Kidney capillary endothelial cell (primary cell): ENCODE results near the gene LTBP3.

Experiments
- DNase-seq: peaks from one replicate; pipeline ENCODE4 v3.0.0-alpha.2; 2018; ENCODE audit warnings: low spot score

The LTBP3 gene

DNA sequence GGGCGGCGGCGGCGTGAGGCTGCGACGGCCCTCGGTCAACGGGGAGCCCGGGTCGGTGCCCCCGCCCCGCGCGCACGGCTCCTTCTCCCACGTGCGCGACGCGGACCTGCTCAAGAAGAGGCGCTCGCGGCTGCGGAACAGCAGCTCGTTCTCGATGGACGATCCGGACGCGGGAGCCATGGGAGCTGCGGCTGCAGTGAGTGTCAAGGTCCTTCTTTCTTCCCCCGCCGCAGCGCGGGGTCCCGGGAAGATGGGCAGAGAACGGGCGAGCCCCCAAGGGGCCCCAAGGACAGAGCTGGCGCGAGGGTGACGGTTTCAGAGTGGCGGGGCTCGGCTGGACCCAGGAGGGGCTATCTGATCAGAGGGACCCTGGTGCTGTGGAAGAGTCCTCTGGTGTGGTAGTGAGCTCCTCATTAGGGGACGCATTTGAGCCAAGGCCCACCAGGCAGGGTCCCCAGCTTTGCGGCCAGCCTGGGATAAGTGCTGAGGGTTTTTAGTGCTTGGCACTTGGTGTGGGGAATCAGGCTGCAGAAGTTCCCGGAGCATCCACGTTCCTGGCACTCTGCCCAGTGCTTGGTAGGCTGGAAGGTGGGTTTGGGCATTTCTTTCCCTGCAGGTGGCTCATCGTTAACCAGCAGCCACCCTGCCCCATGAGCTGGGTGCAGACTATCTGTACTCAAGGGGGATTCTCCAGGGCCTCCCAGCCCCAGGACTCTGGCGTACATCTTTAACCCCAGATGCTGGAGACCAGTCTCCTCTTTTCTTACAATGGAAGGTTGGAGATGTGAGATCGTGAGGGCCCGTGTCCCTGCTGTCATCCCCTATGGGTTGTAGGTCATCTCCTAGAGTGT is 27.5 kb upstream of the LTBP3 start:
- DNase-seq: no peak

DNA sequence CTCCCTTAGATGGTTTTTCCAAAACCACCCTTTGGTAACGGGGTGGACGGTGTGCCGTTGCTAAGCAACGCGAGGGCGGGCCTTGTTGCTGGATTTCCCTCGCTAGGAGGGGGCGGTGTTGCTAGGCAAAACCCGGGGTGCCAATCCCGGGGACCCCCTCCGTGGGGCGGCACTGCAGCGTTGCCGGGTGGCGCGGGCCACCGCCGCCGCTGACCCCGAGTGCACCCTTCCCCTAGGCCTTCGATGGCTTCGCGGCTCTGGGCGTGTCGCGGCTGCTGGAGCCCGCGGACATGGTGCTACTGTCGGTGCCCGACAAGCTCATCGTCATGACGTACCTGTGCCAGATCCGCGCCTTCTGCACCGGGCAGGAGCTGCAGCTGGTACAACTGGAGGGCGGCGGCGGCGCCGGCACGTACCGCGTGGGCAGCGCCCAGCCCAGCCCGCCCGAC is 26.6 kb upstream of the LTBP3 start:
- no peak for DNase-seq

DNA sequence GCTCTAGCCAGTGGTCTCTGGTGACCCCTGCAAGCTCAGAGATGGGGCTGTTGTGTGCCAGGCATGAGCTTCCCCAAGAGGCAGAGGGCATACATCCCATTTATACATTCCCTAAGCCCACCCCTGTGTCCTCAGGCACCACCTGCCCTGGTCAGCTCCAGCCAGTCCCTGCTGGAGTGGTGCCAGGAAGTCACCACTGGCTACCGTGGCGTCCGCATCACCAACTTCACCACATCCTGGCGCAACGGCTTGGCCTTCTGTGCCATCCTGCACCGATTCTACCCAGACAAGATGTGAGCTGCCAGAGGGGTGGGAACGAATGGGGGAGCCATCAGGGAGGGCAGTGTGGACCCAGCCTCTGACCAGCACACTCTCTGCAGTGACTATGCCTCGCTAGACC is 25.9 kb upstream of the LTBP3 start:
- no peak for DNase-seq

GRCh38 chr11:65583589-65583988 is 25.4 kb upstream of the LTBP3 start:
- no peak for DNase-seq

DNA sequence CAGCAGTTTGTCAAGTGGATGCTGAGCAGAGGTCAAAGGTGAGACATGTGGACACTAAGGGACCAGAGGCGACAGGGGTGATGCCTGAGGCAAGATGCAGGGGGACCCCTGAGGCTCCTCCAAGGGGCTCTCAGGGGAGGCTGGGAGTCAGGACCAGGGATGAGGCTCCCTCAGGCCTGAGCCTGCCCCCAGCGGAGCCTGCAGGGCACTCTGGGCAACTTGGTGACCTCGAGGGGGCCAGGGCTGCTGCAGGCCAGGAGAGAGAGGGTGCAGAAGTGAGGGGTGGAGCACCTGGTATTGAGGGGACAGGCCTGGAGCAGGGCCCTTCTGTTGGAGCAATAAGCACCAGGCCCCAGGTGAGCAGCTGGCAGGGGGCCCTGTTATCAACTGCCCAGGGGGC is 23.8 kb upstream of the LTBP3 start:
- no peak for DNase-seq

DNA sequence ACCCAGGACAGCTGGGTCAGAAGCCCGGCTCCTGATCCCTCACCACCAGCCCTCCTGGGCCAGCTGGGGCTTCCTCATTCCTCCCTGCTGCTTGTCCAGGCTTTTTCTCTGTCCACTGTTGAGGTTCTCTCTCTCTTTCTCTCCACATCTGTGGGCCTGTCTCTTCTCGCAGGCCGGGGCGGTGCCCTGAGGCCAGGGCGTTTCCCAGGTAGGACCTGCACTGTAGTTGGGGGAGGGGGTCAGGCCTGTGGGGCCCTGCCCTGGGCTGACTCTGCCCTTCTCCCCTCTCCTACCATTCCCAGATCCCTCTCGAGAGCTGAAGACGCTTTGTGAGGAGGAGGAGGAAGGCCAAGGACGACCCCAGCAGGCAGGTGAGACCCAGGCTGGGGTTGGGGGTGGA is 22.6 kb upstream of the LTBP3 start:
- DNase-seq: no peak

GRCh38 chr11:65580031-65580692 is 22.0 kb upstream of the LTBP3 start:
- no peak for DNase-seq

DNA sequence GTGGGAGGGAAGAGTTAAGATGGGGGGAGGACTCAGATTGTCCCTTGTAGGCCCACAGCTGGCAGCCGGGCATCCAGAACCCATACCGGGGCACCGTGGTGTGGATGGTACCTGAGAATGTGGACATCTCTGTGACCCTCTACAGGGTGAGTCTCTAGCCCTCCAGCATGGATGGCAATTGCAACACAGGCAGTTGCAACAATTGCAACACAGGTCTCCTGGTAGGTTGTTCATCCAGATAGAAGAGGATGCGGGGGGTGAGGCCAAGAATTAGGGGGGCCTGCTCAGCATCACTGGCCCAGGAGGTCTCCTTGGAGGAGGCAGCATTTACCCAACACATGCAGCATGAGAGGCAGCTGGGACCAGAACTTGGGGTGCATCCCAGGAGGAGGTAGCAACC is 21.1 kb upstream of the LTBP3 start:
- DNase-seq: no peak

DNA sequence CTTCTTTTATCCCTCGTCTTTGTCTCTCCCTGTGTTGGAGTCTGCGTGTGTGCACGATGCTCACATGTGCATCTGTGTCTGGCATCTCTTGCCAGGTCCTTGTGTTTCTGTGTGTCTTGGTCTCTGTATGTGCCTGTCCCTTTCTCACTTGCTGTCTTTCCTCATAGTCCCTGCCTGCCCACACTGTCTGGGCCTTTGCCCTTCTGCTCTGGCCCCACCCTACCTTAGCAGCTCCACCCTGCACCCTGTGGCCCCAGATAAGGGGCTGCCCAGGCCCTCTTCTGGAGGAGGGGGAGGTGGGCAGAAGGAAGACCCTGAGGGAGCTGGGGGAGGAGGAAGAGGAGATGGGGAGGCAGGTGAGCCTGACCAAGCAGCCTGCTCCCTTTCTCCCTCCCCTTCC is 20.5 kb upstream of the LTBP3 start:
- DNase-seq: no peak

DNA sequence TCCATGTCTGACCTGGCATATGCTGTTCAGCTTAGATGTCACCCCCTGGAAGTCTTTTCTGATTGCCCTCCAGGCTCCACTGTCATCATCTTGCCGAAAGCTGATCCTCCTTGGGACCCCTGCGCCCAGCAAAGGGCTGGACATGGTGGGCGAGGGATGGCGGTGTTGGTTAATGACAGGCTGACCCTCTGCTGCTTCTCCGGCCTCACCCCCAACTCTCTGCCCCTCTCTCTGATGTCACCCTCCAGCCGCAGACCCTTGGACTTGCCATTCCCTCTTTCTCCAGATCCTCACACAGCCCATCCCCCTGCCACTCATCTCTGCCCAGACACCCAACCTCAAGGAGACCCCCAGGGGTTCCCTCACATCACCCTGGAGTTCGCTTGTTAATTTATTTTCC is 20.0 kb upstream of the LTBP3 start:
- DNase-seq: no peak

- no peak for DNase-seq
Observed at GRCh38 chr11:65577756-65578109, 19.6 kb upstream of the LTBP3 start.

GRCh38 chr11:65576867-65577755 is 19.0 kb upstream of the LTBP3 start:
- no peak for DNase-seq

DNA sequence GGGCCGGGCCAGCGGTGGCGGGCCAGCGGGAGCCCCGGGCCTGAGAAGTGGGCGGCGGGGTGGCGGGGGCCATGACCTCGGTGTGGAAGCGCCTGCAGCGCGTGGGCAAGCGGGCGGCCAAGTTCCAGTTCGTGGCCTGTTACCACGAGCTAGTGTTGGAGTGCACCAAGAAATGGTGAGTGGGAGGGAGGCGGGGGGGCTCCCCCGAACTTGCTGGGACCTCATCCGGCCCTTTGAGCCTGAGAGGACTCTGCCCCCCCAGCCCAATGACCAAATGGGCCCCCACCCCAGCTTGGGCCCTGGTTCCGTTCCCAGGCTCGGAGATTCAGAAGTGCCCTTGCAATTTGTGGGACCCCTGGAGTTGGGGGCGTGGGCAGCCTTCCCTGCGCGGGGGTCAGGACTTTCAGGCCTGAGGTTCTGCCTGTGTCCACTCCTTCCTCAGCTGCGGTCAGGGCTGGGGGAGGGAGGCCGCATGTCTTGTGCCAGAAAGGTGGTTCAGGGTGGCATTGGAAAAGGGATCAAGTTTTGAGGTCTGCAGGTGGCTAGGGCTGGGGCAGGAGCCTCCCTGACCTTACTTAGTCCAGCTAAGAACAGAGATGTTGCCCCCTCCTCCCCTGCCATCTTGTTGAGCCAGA is 18.2 kb upstream of the LTBP3 start:
- DNase-seq: no peak

GRCh38 chr11:65575568-65576231 is 17.5 kb upstream of the LTBP3 start, which contains the start of gene EHBP1L1:
Gene EHBP1L1 (plus strand): TSS chr11:65576053. CDS start chr11:65576303, 250 bp downstream.
- DNase-seq: no peak

- no peak for DNase-seq
Observed at GRCh38 chr11:65574811-65575567, 16.8 kb upstream of the LTBP3 start.

DNA sequence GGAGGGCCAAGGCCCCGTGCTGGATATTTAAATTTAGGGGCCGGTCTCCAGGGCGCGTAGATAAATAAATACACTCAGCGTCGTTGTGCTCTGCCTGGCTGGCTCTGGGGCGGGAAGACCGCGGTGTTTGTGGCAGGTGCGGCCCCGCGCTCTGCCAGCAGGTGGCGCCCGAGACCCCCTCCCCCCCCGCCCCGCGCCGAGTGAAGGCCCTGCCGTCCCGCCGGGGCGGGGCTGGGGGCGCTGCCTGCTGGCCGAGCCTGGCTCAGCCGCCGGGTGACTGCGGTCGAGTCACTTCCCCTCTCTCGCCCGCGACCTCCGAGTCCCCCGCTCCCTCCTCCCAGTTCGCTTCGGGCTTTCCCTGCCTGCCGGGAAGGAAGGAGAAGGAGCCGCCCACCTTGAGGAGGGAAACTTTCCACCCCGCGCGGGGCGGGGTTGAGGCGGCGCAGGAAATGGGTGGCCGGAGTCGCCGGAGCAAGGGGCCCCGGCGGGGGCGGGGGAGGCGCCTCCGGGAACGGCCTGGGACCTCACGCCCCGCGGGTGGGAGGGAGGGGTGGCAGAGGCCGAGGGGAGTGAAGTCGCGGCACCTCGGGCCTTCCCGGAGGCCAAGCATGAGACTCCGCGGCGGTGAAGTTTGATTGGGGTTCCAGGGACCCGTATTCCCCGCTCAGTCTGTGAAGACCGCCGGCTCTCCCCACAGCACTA is 16.1 kb upstream of the LTBP3 start:
- peak; percentile 94 for DNase-seq

- DNase-seq: no peak
Observed at GRCh38 chr11:65573391-65574079, 15.4 kb upstream of the LTBP3 start.

DNA sequence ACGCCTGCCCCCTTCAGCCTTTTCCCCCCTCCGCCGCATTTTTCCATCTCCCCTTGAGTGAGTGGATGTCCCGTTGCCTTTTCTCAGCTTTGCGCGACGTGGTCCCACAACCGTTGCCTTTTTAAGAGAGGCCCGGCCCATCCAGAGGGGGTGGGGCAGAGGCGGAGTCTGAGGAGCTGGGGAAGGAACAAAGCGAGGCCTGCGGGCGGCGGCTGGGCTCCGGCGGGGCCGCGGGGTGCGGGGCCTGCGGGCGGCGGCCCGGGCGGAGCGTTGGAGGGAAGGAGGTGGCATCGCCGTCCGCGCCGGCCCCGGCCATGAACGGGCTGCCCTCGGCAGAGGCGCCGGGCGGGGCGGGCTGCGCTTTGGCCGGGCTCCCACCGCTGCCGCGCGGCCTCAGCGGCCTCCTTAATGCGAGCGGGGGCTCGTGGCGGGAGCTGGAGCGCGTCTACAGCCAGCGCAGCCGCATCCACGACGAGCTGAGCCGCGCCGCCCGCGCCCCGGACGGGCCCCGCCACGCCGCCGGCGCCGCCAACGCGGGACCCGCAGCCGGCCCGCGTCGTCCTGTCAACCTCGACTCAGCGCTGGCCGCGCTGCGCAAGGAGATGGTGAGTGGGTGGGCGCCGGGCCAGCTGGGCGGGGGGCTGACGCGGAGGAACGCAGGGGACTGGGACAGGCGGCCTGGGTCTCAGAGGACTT is 14.3 kb upstream of the LTBP3 start, which contains the start of gene FAM89B:
Gene FAM89B, plus strand, starts transcription at position 183 of the 696 bp plus-strand sequence. Its CDS starts 132 bp downstream, at position 315.
- no peak for DNase-seq

GRCh38 chr11:65571940-65572339 is 13.8 kb upstream of the LTBP3 start:
- DNase-seq: no peak
